HepG2 (cell line): ENCODE data around the gene TRIM9. TPM values are rescaled to one million over a fixed set of nuclear protein-coding genes. Genes with fewer than 3 reads are reported as not detected.

ENCODE experiments used
- ATAC-seq: fragments of 200-7000 bp; cut with Tn5 transposase; 3 replicates; pipeline ENCODE4 v1.9.1; 2020; ENCODE audit warnings: mild to moderate bottlenecking, moderate library complexity
- BruUV-seq: library from RNA; stranded (reverse); fragments of 400-500 nt; replicated peaks from 2 replicates; lab custom pipeline; 2021; lab: Mats Ljungman, UMichigan
- CTCF ChIA-PET: fragments of 300-600 bp; formaldehyde crosslinking; extraction: SDS; loops from one replicate; lab custom pipeline; 2021; ENCODE audit warnings: low total read pairs, inconsistent platforms, low intra/inter-chr PET ratio; lab: Yijun Ruan, JAX
- POLR2A ChIA-PET: fragments of 350-600 bp; sonication (Branson Sonifier 250); formaldehyde crosslinking; loops from one replicate; lab custom pipeline; 2020; ENCODE audit warnings: antibody characterized with exemption, inconsistent platforms; lab: Yijun Ruan, JAX
- DNase-seq: peaks from one replicate; pipeline ENCODE4 v3.0.0-alpha.2; 2015; ENCODE audit warnings: low spot score
- FAIRE-seq: peaks from 3 replicates; lab custom pipeline; 2011; peaks lifted over from hg19 to GRCh38; lab: Jason Lieb, UNC
- H2AFZ ChIP-seq: one replicate; pipeline ENCODE4 v1.6.1; 2011; ENCODE audit warnings: low read length, inconsistent platforms
- H3K27ac ChIP-seq: fragments of 300-600 bp; 3 replicates; pipeline ENCODE4 v1.8.0; 2011; ENCODE audit warnings: mixed run types, mild to moderate bottlenecking, mixed read lengths, low read length, inconsistent platforms; ENCODE audit not compliant: insufficient read depth; ENCODE audit errors: extremely low read length
- H3K27me3 ChIP-seq, 2 experiments: fragments of 200-600 bp in 1 of 2; 2 replicates in 1 of 2; 3 replicates in 1 of 2; pipeline versions ENCODE4 v1.6.0 to v1.8.0; 2011; ENCODE audit warnings: low read length in 2 of 2, mild to moderate bottlenecking in 2 of 2, moderate library complexity in 2 of 2, inconsistent platforms in 1 of 2; ENCODE audit not compliant: insufficient read depth in 2 of 2, control insufficient read depth in 1 of 2
- H3K36me3 ChIP-seq, 2 experiments: fragments of 200-600 bp in 1 of 2; replicated peaks in 1 of 2; 2 replicates in 1 of 2; 3 replicates in 1 of 2; pipeline versions ENCODE4 v1.5.1 to v1.8.0; 2011; ENCODE audit warnings: low read length in 2 of 2, inconsistent platforms in 1 of 2; ENCODE audit not compliant: insufficient read depth in 2 of 2, control insufficient read depth in 1 of 2
- H3K4me1 ChIP-seq: 2 replicates; pipeline ENCODE4 v1.5.1; 2012; ENCODE audit warnings: low read length, inconsistent platforms; ENCODE audit not compliant: insufficient read depth
- H3K4me2 ChIP-seq: 2 replicates; pipeline ENCODE4 v1.6.0; 2011; ENCODE audit warnings: low read depth, low read length, inconsistent platforms
- H3K4me3 ChIP-seq, 3 experiments: fragments of 200-600 bp in 1 of 3; sonication (generic), shearing (Covaris generic) in 1 of 3; replicated peaks in 1 of 3; 2 replicates each; pipeline ENCODE4 v1.5.1; 2011 to 2016; ENCODE audit warnings: low read length in 3 of 3, inconsistent platforms in 2 of 3, low read depth in 2 of 3, mild to moderate bottlenecking in 2 of 3, control low read depth in 1 of 3, mixed read lengths in 1 of 3; ENCODE audit not compliant: insufficient read depth in 1 of 3
- H3K79me2 ChIP-seq: one replicate; pipeline ENCODE4 v1.6.1; 2011; ENCODE audit warnings: low read length, inconsistent platforms; ENCODE audit not compliant: insufficient read depth
- H3K9ac ChIP-seq: 2 replicates; pipeline ENCODE4 v1.6.0; 2011; ENCODE audit warnings: mild to moderate bottlenecking, low read depth, low read length, inconsistent platforms; ENCODE audit not compliant: insufficient read depth
- H3K9me3 ChIP-seq: 2 replicates; pipeline ENCODE4 v1.5.1; 2012; ENCODE audit warnings: mild to moderate bottlenecking, low read length
- H4K20me1 ChIP-seq: 2 replicates; pipeline ENCODE4 v1.6.0; 2011; ENCODE audit warnings: inconsistent platforms, mild to moderate bottlenecking, low read length, moderate library complexity; ENCODE audit not compliant: insufficient read depth
- CENPX ChIP-seq: sonication (generic); formaldehyde crosslinking; IDR thresholded peaks from 2 replicates; pipeline ENCODE4 v1.9.0; 2021; ENCODE audit warnings: mild to moderate bottlenecking, missing genetic modification reagents, moderate library complexity
- CREM ChIP-seq, 2 experiments: sonication (generic) in 1 of 2; formaldehyde crosslinking in 1 of 2; IDR thresholded peaks; 2 replicates each; pipeline versions ENCODE4 v1.4.0 to v1.6.1; 2016 to 2020; ENCODE audit warnings: antibody characterized with exemption in 1 of 2, mild to moderate bottlenecking in 1 of 2, missing genetic modification reagents in 1 of 2
- ELF1 ChIP-seq: sonication (generic); formaldehyde crosslinking; IDR thresholded peaks from 2 replicates; pipeline ENCODE4 v1.4.0; 2020; ENCODE audit warnings: missing genetic modification reagents
- GLI4 ChIP-seq: sonication (generic); formaldehyde crosslinking; IDR thresholded peaks from 2 replicates; pipeline ENCODE4 v1.5.1; 2020; ENCODE audit warnings: missing genetic modification reagents, mild to moderate bottlenecking, moderate library complexity, borderline replicate concordance
- HMG20A ChIP-seq: IDR thresholded peaks from 2 replicates; pipeline ENCODE4 v1.6.1; 2016; ENCODE audit warnings: borderline replicate concordance
- KDM6A ChIP-seq: IDR thresholded peaks from 2 replicates; pipeline ENCODE4 v1.6.1; 2016; ENCODE audit warnings: low read depth
- MAF1 ChIP-seq: sonication (generic); formaldehyde crosslinking; IDR thresholded peaks from 2 replicates; pipeline ENCODE4 v1.5.0; 2020; ENCODE audit warnings: missing genetic modification reagents, borderline replicate concordance
- NKX3-1 ChIP-seq: sonication (generic); formaldehyde crosslinking; IDR thresholded peaks from 2 replicates; pipeline ENCODE4 v1.5.0; 2020; ENCODE audit warnings: missing genetic modification reagents
- PHF5A ChIP-seq: IDR thresholded peaks from one replicate; pipeline ENCODE4 v1.6.1; 2018; ENCODE audit warnings: low read depth, missing genetic modification reagents; ENCODE audit not compliant: unreplicated experiment
- PLRG1 ChIP-seq: fragments of 450-650 bp; conservative IDR thresholded peaks from 2 replicates; pipeline ENCODE4 v1.6.1; 2016
- SRSF9 ChIP-seq: fragments of 200-400 bp; formaldehyde crosslinking; IDR thresholded peaks from 2 replicates; pipeline ENCODE4 v1.6.1; 2018; ENCODE audit warnings: borderline replicate concordance, mild to moderate bottlenecking, low read depth, low read length; ENCODE audit not compliant: insufficient read depth, poor library complexity, severe bottlenecking
- STAG1 ChIP-seq: sonication (generic); formaldehyde crosslinking; IDR thresholded peaks from 2 replicates; pipeline ENCODE4 v1.4.0; 2020; ENCODE audit warnings: missing genetic modification reagents
- TRAFD1 ChIP-seq: sonication (generic); formaldehyde crosslinking; IDR thresholded peaks from 2 replicates; pipeline ENCODE4 v1.5.1; 2020; ENCODE audit warnings: missing genetic modification reagents, mild to moderate bottlenecking, borderline replicate concordance
- ZFP90 ChIP-seq: sonication (generic); formaldehyde crosslinking; IDR thresholded peaks from 2 replicates; pipeline ENCODE4 v1.8.0; 2022; ENCODE audit warnings: missing genetic modification reagents, mild to moderate bottlenecking, inconsistent platforms, borderline replicate concordance
- ZMAT3 ChIP-seq: sonication (generic); formaldehyde crosslinking; conservative IDR thresholded peaks from 2 replicates; pipeline ENCODE4 v1.7.0; 2021; ENCODE audit warnings: missing genetic modification reagents
- ZNF20 ChIP-seq: sonication (generic); formaldehyde crosslinking; IDR thresholded peaks from 2 replicates; pipeline ENCODE4 v1.4.0; 2020; ENCODE audit warnings: mild to moderate bottlenecking, moderate library complexity, missing genetic modification reagents
- ZNF326 ChIP-seq: sonication (generic); formaldehyde crosslinking; IDR thresholded peaks from 2 replicates; pipeline ENCODE4 v1.4.0; 2020; ENCODE audit warnings: missing genetic modification reagents, borderline replicate concordance
- ZNF552 ChIP-seq: sonication (generic); formaldehyde crosslinking; IDR thresholded peaks from 2 replicates; pipeline ENCODE4 v1.9.0; 2022; ENCODE audit warnings: missing genetic modification reagents, mild to moderate bottlenecking, borderline replicate concordance
- ZNF724P ChIP-seq: sonication (generic); formaldehyde crosslinking; IDR thresholded peaks from 2 replicates; pipeline ENCODE4 v1.8.0; 2022; ENCODE audit warnings: missing genetic modification reagents, borderline replicate concordance
- ZNF746 ChIP-seq: sonication (generic); formaldehyde crosslinking; IDR thresholded peaks from 2 replicates; pipeline ENCODE4 v1.8.0; 2022; ENCODE audit warnings: mild to moderate bottlenecking, missing genetic modification reagents
- WGBS: methylation state at CpG from one replicate; pipeline ENCODE4 v1.1.6; 2017; ENCODE audit warnings: low lambda C conversion rate; 5-methylcytosine and 5-hydroxymethylcytosine counted together
- in situ Hi-C: cut with HindIII; loops from 2 replicates; pipeline ENCODE4 v1.10.0; 2017; ENCODE audit warnings: low pct_unique_long_range_greater_than_20kb; ENCODE audit not compliant: extremely low pct_ligation_motif_present
- intact Hi-C: fragments of 100-400 bp; cut with micrococcal nuclease; formaldehyde crosslinking; loops from one replicate; pipeline ENCODE4 v1.10.0; 2022; ENCODE audit not compliant: unreplicated experiment
- polyA plus RNA-seq, 8 experiments: library from polyadenylated mRNA; depleted of rRNA in 3 of 8; stranded (reverse) in 7 of 8; unstranded in 1 of 8; fragments of >200 nt; fragmentation: Illumina TruSeq in 4 of 8; extraction: Trizol in 4 of 8; gene quantifications; 2 replicates each; pipeline versions ENCODE4 v1.2.1 to v1.2.3, GENCODE V29; 2011 to 2016; ENCODE audit warnings: low read depth in 4 of 8, missing spikeins in 1 of 8, mixed read lengths in 1 of 8; ENCODE audit not compliant: insufficient read depth in 1 of 8
- total RNA-seq, 5 experiments: library from RNA; depleted of rRNA; stranded (reverse); fragments of >200 nt; fragmentation: Illumina TruSeq; extraction: Trizol; gene quantifications; 2 replicates each; pipeline ENCODE4 v1.2.3, GENCODE V29; 2016; ENCODE audit warnings: low read depth in 1 of 5

The TRIM9 gene
- total and polyA plus RNA-seq, 2 of the 13 experiments (the other 11 are each of a cell fraction or from before 2014, with no cell fraction given): 0.04 to 0.07 TPM

- H3K9ac ChIP-seq: no peak overlapping the region
- BruUV-seq: no TSS peak
- no peak overlapping the region for H3K4me3 ChIP-seq
- no peak overlapping the region for H3K27ac ChIP-seq
- no peaks in the 10 kb centered on the region for H3K36me3 ChIP-seq
- H3K4me1 ChIP-seq: peaks cover 29% of the 10 kb centered on the region
- intact Hi-C loops: no loop called here
- H4K20me1 ChIP-seq: no peaks in the 10 kb centered on the region
- H3K79me2 ChIP-seq: no peaks in the 10 kb centered on the region
- in situ Hi-C loops: no loop called here
- no peaks in the 10 kb centered on the region for H3K9me3 ChIP-seq
- no peak overlapping the region for H2AFZ ChIP-seq
- no peak overlapping the region for H3K4me2 ChIP-seq
- WGBS: 45% methylated on average over 4 of the region's 4 CpGs
- no peak for FAIRE-seq
- H3K27me3 ChIP-seq: no peaks in the 10 kb centered on the region; a peak in 2 of 5 replicates
- ChIA-PET CTCF (no interaction called here), POLR2A (no interaction called here)
- no peak for ATAC-seq
- no peak for TF ChIP-seq ELF1
- no peak for TF ChIP-seq ZNF724P (CRISPR knock-in tag)
- TF ChIP-seq PLRG1: no peak
- TF ChIP-seq ZNF552 (CRISPR knock-in tag): no peak
- TF ChIP-seq ZNF20 (CRISPR knock-in tag): no peak
- TF ChIP-seq ZNF746 (CRISPR knock-in tag): no peak
- TF ChIP-seq ZFP90 (CRISPR knock-in tag): no peak
- no peak for TF ChIP-seq SRSF9
- no peak for DNase-seq
Measured at GRCh38 chr14:51006781-51007211, 88.1 kb downstream of the TRIM9 start.

GRCh38 chr14:51006324-51006723 lies 88.6 kb downstream of the TRIM9 start:
- H3K36me3 ChIP-seq: no peaks in the 10 kb centered on the region
- FAIRE-seq: no peak
- H3K4me3 ChIP-seq: no peak overlapping the region
- no peak overlapping the region for H2AFZ ChIP-seq
- no peaks in the 10 kb centered on the region; a peak in 1 of 5 replicates for H3K27me3 ChIP-seq
- no peak for TF ChIP-seq CENPX (CRISPR knock-in tag)
- no peak for TF ChIP-seq HMG20A (CRISPR knock-in tag)
- TF ChIP-seq GLI4 (CRISPR knock-in tag): no peak
- no peak for TF ChIP-seq ZNF326 (CRISPR knock-in tag)
- no peak for TF ChIP-seq TRAFD1 (CRISPR knock-in tag)
- no peak for TF ChIP-seq STAG1 (CRISPR knock-in tag)
- TF ChIP-seq MAF1: no peak
- no peak for TF ChIP-seq CREM (IDR thresholded peaks at IDR 0.05)
- no peak for TF ChIP-seq CREM (CRISPR knock-in tag; IDR thresholded peaks at IDR 0.05)
- no peak for TF ChIP-seq ZMAT3 (CRISPR knock-in tag)
- TF ChIP-seq NKX3-1: no peak
- TF ChIP-seq PHF5A (CRISPR knock-in tag): no peak
- no peak for TF ChIP-seq KDM6A (CRISPR knock-in tag)
- POLR2A ChIA-PET: no interaction called here
- H3K27ac ChIP-seq: no peak overlapping the region
- no peaks in the 10 kb centered on the region for H3K79me2 ChIP-seq
- no peaks in the 10 kb centered on the region for H3K9me3 ChIP-seq
- H3K4me2 ChIP-seq: no peak overlapping the region
- in situ Hi-C loops (no loop called here), intact Hi-C loops (no loop called here)
- peaks cover 29% of the 10 kb centered on the region for H3K4me1 ChIP-seq
- CTCF ChIA-PET: no interaction called here
- H4K20me1 ChIP-seq: no peaks in the 10 kb centered on the region
- no peak overlapping the region for H3K9ac ChIP-seq
- no peak for DNase-seq
- 72% methylated on average over 2 of the region's 2 CpGs for WGBS
- no peak for ATAC-seq
- BruUV-seq: no TSS peak
